ENCODE data around the gene RBPJL. TPM values are rescaled to one million over a fixed set of nuclear protein-coding genes. Genes with fewer than 3 reads are reported as not detected.

The RBPJL gene
- total and polyA plus RNA-seq, 3 donors from 2014 or later: 0.26 to 1.1 (median 0.43) TPM

- TF ChIP-seq CTCF (IDR thresholded peaks at IDR 0.05): no peak
- no peak for TF ChIP-seq POLR2A (IDR thresholded peaks at IDR 0.05)
These were observed 31.7 kb downstream of the RBPJL start for GRCh38 chr20:45338121-45339030.

GRCh38 chr20:45339084-45339483, 32.4 kb downstream of the RBPJL start:
- 84 to 85% methylated on average over 5 to 6 of the region's 6 CpGs for WGBS, 2 donors
- H3K36me3 ChIP-seq (ENCODE audit: low read depth, missing control alignments): no peaks in the 10 kb centered on the region
- H3K4me1 ChIP-seq: peaks cover 54% of the 10 kb centered on the region
- H3K27ac ChIP-seq: peak overlapping the region in 1 of 2 donors; percentile 12
- no peaks in the 10 kb centered on the region for H3K9me3 ChIP-seq
- intact Hi-C loops (cut with DNase I; ENCODE audit: low total_unique reads): no loop called here
- DNase-seq: no peak
- H3K27me3 ChIP-seq: no peaks in the 10 kb centered on the region
- TF ChIP-seq POLR2A (IDR thresholded peaks at IDR 0.05) (no peak), CTCF (IDR thresholded peaks at IDR 0.05) (no peak)
- no peak overlapping the region for H3K4me3 ChIP-seq

More at GRCh38 chr20:45338121-45339030, 31.7 kb downstream of the RBPJL start:
- Histone ChIP-seq H3K27ac (peak overlapping the region; percentile 22 to 64), H3K4me3 (no peak overlapping the region), H3K4me1 (peaks cover 51% of the 10 kb centered on the region), H3K36me3 (ENCODE audit: low read depth, missing control alignments) (no peaks in the 10 kb centered on the region), H3K27me3 (no peaks in the 10 kb centered on the region), H3K9me3 (no peaks in the 10 kb centered on the region)
- DNase-seq: no peak
- 89% methylated on average over 11 of the region's 11 CpGs for WGBS, 2 donors
- intact Hi-C loops (cut with DNase I; ENCODE audit: low total_unique reads): no loop called here

GRCh38 chr20:45339799-45340198, 33.2 kb downstream of the RBPJL start:
- no peak for TF ChIP-seq CTCF (IDR thresholded peaks at IDR 0.05)
- TF ChIP-seq POLR2A (IDR thresholded peaks at IDR 0.05): no peak
- Histone ChIP-seq H3K36me3 (ENCODE audit: low read depth, missing control alignments) (no peaks in the 10 kb centered on the region), H3K4me3 (no peak overlapping the region), H3K27me3 (no peaks in the 10 kb centered on the region), H3K27ac (peak overlapping the region in 1 of 2 donors; percentile 19), H3K4me1 (peaks cover 55% of the 10 kb centered on the region), H3K9me3 (no peaks in the 10 kb centered on the region)
- no peak for DNase-seq
- intact Hi-C loops (cut with DNase I; ENCODE audit: low total_unique reads): no loop called here
- 80 to 87% methylated on average over 2 of the region's 2 CpGs for WGBS, 2 donors

- Histone ChIP-seq H3K27ac (peak overlapping the region in 1 of 2 donors; percentile 19), H3K4me1 (peaks cover 55% of the 10 kb centered on the region), H3K36me3 (ENCODE audit: low read depth, missing control alignments) (no peaks in the 10 kb centered on the region), H3K9me3 (no peaks in the 10 kb centered on the region), H3K27me3 (no peaks in the 10 kb centered on the region), H3K4me3 (no peak overlapping the region)
- TF ChIP-seq CTCF (IDR thresholded peaks at IDR 0.05) (no peak), POLR2A (IDR thresholded peaks at IDR 0.05) (no peak)
- 55 to 73% methylated on average over 5 of the region's 5 CpGs for WGBS, 2 donors
- DNase-seq: no peak
- intact Hi-C loops (cut with DNase I; ENCODE audit: low total_unique reads): no loop called here
These were observed 33.7 kb downstream of the RBPJL start for GRCh38 chr20:45340236-45340847.

Data from testis (tissue), 3 donors.